GM23248 (cell line): ENCODE data around the gene RASGEF1C. TPM values are rescaled to one million over a fixed set of nuclear protein-coding genes. Genes with fewer than 3 reads are reported as not detected.
A peak's percentile ranks its signal among the peaks of the same experiment; 100 is the strongest.
"Not testable (repeated sequence)": the region's sequence is repeated elsewhere in the genome, so short reads cannot be mapped to it uniquely, and the experiment has no call there.

Source experiments
- DNase-seq: peaks from one replicate; pipeline ENCODE4 v3.0.0-alpha.2; 2015
- H2AFZ ChIP-seq: fragments of 200-600 bp; sonication (generic); 2 replicates; pipeline ENCODE4 v1.6.1; 2016; ENCODE audit warnings: antibody characterized with exemption
- H3F3A ChIP-seq: fragments of 200-600 bp; sonication (generic); 2 replicates; pipeline ENCODE4 v1.6.1; 2016; ENCODE audit warnings: mild to moderate bottlenecking, antibody characterized with exemption, mixed run types; ENCODE audit not compliant: insufficient read depth
- H3K27ac ChIP-seq: fragments of 200-600 bp; sonication (generic); 2 replicates; pipeline ENCODE4 v1.5.1; 2016; ENCODE audit warnings: mild to moderate bottlenecking
- H3K27me3 ChIP-seq: fragments of 200-600 bp; sonication (generic); replicated peaks from 2 replicates; pipeline ENCODE4 v1.6.1; 2016; ENCODE audit warnings: mild to moderate bottlenecking; ENCODE audit not compliant: insufficient read depth
- H3K36me3 ChIP-seq: fragments of 200-600 bp; sonication (generic); 2 replicates; pipeline ENCODE4 v1.6.1; 2016; ENCODE audit warnings: low read depth, mild to moderate bottlenecking
- H3K4me1 ChIP-seq: fragments of 200-600 bp; sonication (generic); 2 replicates; pipeline ENCODE4 v1.6.1; 2016; ENCODE audit warnings: mild to moderate bottlenecking; ENCODE audit not compliant: insufficient read depth
- H3K4me2 ChIP-seq: fragments of 200-600 bp; sonication (generic); one replicate; pipeline ENCODE4 v1.6.1; 2016; ENCODE audit warnings: mild to moderate bottlenecking; ENCODE audit not compliant: unreplicated experiment
- H3K4me3 ChIP-seq: fragments of 200-600 bp; sonication (generic); 2 replicates; pipeline ENCODE4 v1.5.1; 2016; ENCODE audit warnings: mild to moderate bottlenecking
- H3K79me2 ChIP-seq: fragments of 200-600 bp; sonication (generic); 2 replicates; pipeline ENCODE4 v1.6.1; 2016; ENCODE audit warnings: mild to moderate bottlenecking; ENCODE audit not compliant: insufficient read depth
- H3K9ac ChIP-seq: fragments of 200-600 bp; sonication (generic); 2 replicates; pipeline ENCODE4 v1.6.1; 2016; ENCODE audit warnings: mild to moderate bottlenecking
- H3K9me2 ChIP-seq: fragments of 200-600 bp; sonication (generic); 2 replicates; pipeline ENCODE4 v1.6.1; 2016; ENCODE audit warnings: mixed run types, mild to moderate bottlenecking, moderate library complexity; ENCODE audit not compliant: insufficient read depth
- H3K9me3 ChIP-seq: fragments of 200-600 bp; sonication (generic); one replicate; pipeline ENCODE4 v1.6.1; 2017; ENCODE audit warnings: low read depth
- H4K20me1 ChIP-seq: fragments of 200-600 bp; sonication (generic); 2 replicates; pipeline ENCODE4 v1.6.0; 2016; ENCODE audit not compliant: insufficient read depth
- EZH2 ChIP-seq: fragments of 200-600 bp; sonication (generic); IDR thresholded peaks from 2 replicates; pipeline ENCODE4 v1.6.1; 2018; ENCODE audit warnings: antibody characterized with exemption, mild to moderate bottlenecking; ENCODE audit not compliant: insufficient read depth, poor library complexity, severe bottlenecking
- EZH2phosphoT487 ChIP-seq: fragments of 200-600 bp; sonication (generic); IDR thresholded peaks from 2 replicates; pipeline ENCODE4 v1.6.1; 2018; ENCODE audit warnings: antibody characterized with exemption, moderate library complexity, mild to moderate bottlenecking, low read depth; ENCODE audit not compliant: insufficient read depth
- WGBS, 2 experiments: methylation state at CpG; one replicate each; pipeline ENCODE4 v1.1.6; 2015 to 2017; ENCODE audit warnings: low lambda C conversion rate in 2 of 2, low coverage in 1 of 2; ENCODE audit errors: missing lambda C conversion rate in 2 of 2; 5-methylcytosine and 5-hydroxymethylcytosine counted together
- in situ Hi-C: fragments of 300-500 bp; cut with MboI; formaldehyde crosslinking; loops from 2 replicates; pipeline ENCODE4 v1.15.0; 2020
- polyA plus RNA-seq: library from polyadenylated mRNA; unstranded; fragments of >200 nt; fragmentation: Nextera tagmentation; extraction: Ambion mirVana; gene quantifications from 2 replicates; pipeline ENCODE4 v1.2.1, GENCODE V29; 2016
- total RNA-seq: library from RNA; depleted of rRNA; stranded (reverse); fragments of >200 nt; shearing (Covaris generic); gene quantifications from 2 replicates; pipeline ENCODE4 v1.2.3, GENCODE V29; 2014

RASGEF1C gene
- total and polyA plus RNA-seq, 2 experiments from 2014 or later, result not detected

GRCh38 chr5:180126716-180127681 lies 82.0 kb downstream of the RASGEF1C start:
- Histone ChIP-seq H3F3A (no peaks in the 10 kb centered on the region), H3K9me2 (no peaks in the 10 kb centered on the region), H3K27me3 (peaks cover 23% of the 10 kb centered on the region), H4K20me1 (no peaks in the 10 kb centered on the region), H3K4me1 (no peaks in the 10 kb centered on the region), H3K9me3 (no peaks in the 10 kb centered on the region), H3K4me2 (no peak overlapping the region), H3K4me3 (no peak overlapping the region), H3K27ac (no peak overlapping the region), H3K9ac (no peak overlapping the region), H3K36me3 (no peaks in the 10 kb centered on the region), H3K79me2 (no peaks in the 10 kb centered on the region), H2AFZ (no peak overlapping the region)
- in situ Hi-C loops, result loop anchor here (25.0 kb wide), 1 partner anchor 910 kb away; the partner anchor contains the start of gene BTNL9
- TF ChIP-seq EZH2, result no peak
- WGBS, 2 experiments, result 61 to 63% methylated on average over 54 to 58 of the region's 59 CpGs
- peak; percentile 24 for DNase-seq

GRCh38 chr5:180126156-180126555 lies 82.9 kb downstream of the RASGEF1C start:
- H4K20me1 ChIP-seq, H3F3A ChIP-seq, H3K9ac ChIP-seq, H3K27ac ChIP-seq, H3K79me2 ChIP-seq, H2AFZ ChIP-seq, H3K4me2 ChIP-seq, DNase-seq, H3K36me3 ChIP-seq, H3K9me3 ChIP-seq, H3K4me1 ChIP-seq, H3K9me2 ChIP-seq, H3K4me3 ChIP-seq: not testable (repeated sequence)
- peaks cover 23% of the 10 kb centered on the region for H3K27me3 ChIP-seq
- in situ Hi-C loops, result loop anchor here (25.0 kb wide), 1 partner anchor 911 kb away; the partner anchor contains the start of gene BTNL9
- WGBS, 2 experiments, result 54 to 58% methylated on average over 17 of the region's 17 CpGs

GRCh38 chr5:180124662-180125061 lies 84.3 kb downstream of the RASGEF1C start:
- not testable (repeated sequence) for H3K27ac ChIP-seq, H3K79me2 ChIP-seq, H3K9me2 ChIP-seq, H3K9ac ChIP-seq, DNase-seq, H4K20me1 ChIP-seq, H3K9me3 ChIP-seq, H3K4me1 ChIP-seq, H3K36me3 ChIP-seq, H2AFZ ChIP-seq, H3K4me3 ChIP-seq, H3F3A ChIP-seq, H3K4me2 ChIP-seq
- H3K27me3 ChIP-seq, result peaks cover 23% of the 10 kb centered on the region
- in situ Hi-C loops, result loop anchor here (25.0 kb wide), 1 partner anchor 913 kb away; the partner anchor contains the start of gene BTNL9
- WGBS, 2 experiments, result 59 to 63% methylated on average over 6 of the region's 6 CpGs

GRCh38 chr5:180122875-180123274 lies 86.1 kb downstream of the RASGEF1C start:
- H3K36me3 ChIP-seq, result no peaks in the 10 kb centered on the region
- 81 to 88% methylated on average over 1 of the region's 1 CpG for WGBS, 2 experiments
- H2AFZ ChIP-seq, result no peak overlapping the region
- H3F3A ChIP-seq, result no peaks in the 10 kb centered on the region
- in situ Hi-C loops, result no loop called here
- no peaks in the 10 kb centered on the region for H3K9me3 ChIP-seq
- no peak for TF ChIP-seq EZH2phosphoT487
- no peak for TF ChIP-seq EZH2
- H3K9ac ChIP-seq, result no peak overlapping the region
- peaks cover 23% of the 10 kb centered on the region for H3K27me3 ChIP-seq
- no peaks in the 10 kb centered on the region for H3K79me2 ChIP-seq
- no peak for DNase-seq
- no peak overlapping the region for H3K4me2 ChIP-seq
- H3K4me1 ChIP-seq, result no peaks in the 10 kb centered on the region
- H4K20me1 ChIP-seq, result no peaks in the 10 kb centered on the region
- no peaks in the 10 kb centered on the region for H3K9me2 ChIP-seq
- no peak overlapping the region for H3K4me3 ChIP-seq
- no peak overlapping the region for H3K27ac ChIP-seq
